Testis (tissue), 3 donors: Measurements from ENCODE around the gene MYF5. TPM values are rescaled to one million over a fixed set of nuclear protein-coding genes. Genes with fewer than 3 reads are reported as not detected.

Experiments used
- DNase-seq: peaks from one replicate; pipeline ENCODE4 v3.0.0-alpha.2; 2019
- H3K27ac ChIP-seq, 2 donors: fragments of 200-600 bp; sonication (generic); one replicate each; pipeline ENCODE4 v1.5.1; 2019
- H3K27me3 ChIP-seq: fragments of 200-600 bp; sonication (generic); one replicate; pipeline ENCODE4 v1.5.1; 2019
- H3K36me3 ChIP-seq: fragments of 200-600 bp; sonication (generic); one replicate; pipeline ENCODE4 v1.5.1; 2017; ENCODE audit warnings: low read depth; ENCODE audit errors: missing control alignments
- H3K4me1 ChIP-seq: fragments of 200-600 bp; sonication (generic); one replicate; pipeline ENCODE4 v1.5.1; 2019
- H3K4me3 ChIP-seq, 2 donors: fragments of 200-600 bp; sonication (generic); one replicate each; pipeline ENCODE4 v1.5.1; 2017 to 2019
- H3K9me3 ChIP-seq: fragments of 200-600 bp; sonication (generic); one replicate; pipeline ENCODE4 v1.5.1; 2017
- POLR2A ChIP-seq: fragments of 450-650 bp; IDR thresholded peaks from one replicate; pipeline ENCODE4 v1.6.1; 2017; ENCODE audit warnings: antibody characterized with exemption, mild to moderate bottlenecking, moderate library complexity
- WGBS, 2 donors: methylation state at CpG; one replicate each; pipeline ENCODE4 v1.1.5; 2018; 5-methylcytosine and 5-hydroxymethylcytosine counted together
- intact Hi-C: fragments of 100-400 bp; cut with DNase I; formaldehyde crosslinking; loops from one replicate; pipeline ENCODE4 v1.15.1; 2023; ENCODE audit warnings: low total_unique reads
- polyA plus RNA-seq: library from polyadenylated mRNA; stranded (reverse); fragments of 350-450 nt; fragmentation: Illumina TruSeq; extraction: RNeasy Lipid Tissue Mini Kit (QIAGEN cat#74804); gene quantifications from one replicate; pipeline ENCODE4 v1.2.3, GENCODE V29; 2014; ENCODE audit warnings: low read depth, low replicate concordance; ENCODE audit not compliant: insufficient read depth
- total RNA-seq, 2 donors: library from RNA; depleted of rRNA; stranded (reverse); fragments of >200 nt; gene quantifications; one replicate each; pipeline ENCODE4 v1.2.3, GENCODE V29; 2016
- TF ChIP-seq, protein P1 (sequence below), 3 experiments: fragments of 450-650 bp in 2 of 3; fragments of 200-600 bp in 1 of 3; sonication (generic) in 1 of 3; IDR thresholded peaks; one replicate each; pipeline ENCODE4 v1.5.1; 2016 to 2019; ENCODE audit warnings: antibody characterized with exemption in 3 of 3, mild to moderate bottlenecking in 2 of 3, moderate library complexity in 1 of 3

Gene MYF5
- total and polyA plus RNA-seq, 3 donors from 2014 or later, result not detected

DNA sequence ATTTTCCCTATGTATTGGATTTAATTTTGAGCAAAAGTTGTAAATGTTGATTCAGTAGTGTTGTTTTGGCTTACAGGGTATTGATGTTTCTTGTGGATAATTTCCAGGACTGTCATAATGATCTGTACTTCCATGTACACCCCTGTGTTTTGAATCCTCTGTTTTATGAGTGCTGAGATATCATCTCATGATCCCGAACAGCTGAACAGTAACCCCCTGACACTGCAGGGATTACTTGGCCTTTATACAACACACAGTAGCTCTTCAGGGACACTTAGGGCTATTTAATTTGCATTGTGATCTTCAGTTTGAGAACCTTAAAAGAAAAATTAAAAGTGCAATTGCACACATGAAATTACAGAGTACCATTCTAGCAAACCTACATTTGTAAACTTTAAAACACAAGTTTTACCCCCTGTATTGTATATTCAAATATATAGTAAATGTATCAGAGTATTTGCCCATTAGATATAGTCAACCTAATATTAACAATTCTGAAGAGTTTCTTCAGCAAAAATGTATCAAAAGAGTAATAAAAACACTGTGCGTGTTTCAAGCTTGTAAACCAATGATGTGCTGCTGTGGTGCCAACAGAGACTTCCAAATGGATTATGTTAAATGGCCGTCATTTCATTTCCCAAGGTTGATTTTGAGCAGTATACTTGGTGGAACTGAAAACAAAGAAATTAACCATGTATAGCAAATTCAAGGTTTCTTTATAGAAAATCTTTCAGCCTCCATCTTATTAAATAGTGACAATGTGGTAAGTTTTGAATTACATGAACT lies 37.2 kb upstream of the MYF5 start:
- no peaks in the 10 kb centered on the region for H3K9me3 ChIP-seq
- no peak overlapping the region for H3K4me3 ChIP-seq
- no peaks in the 10 kb centered on the region for H3K27me3 ChIP-seq
- intact Hi-C loops, result no loop called here
- DNase-seq, result no peak
- H3K27ac ChIP-seq, result no peak overlapping the region
- 80 to 88% methylated on average over 3 of the region's 3 CpGs for whole genome bisulfite sequencing, 2 donors
- TF ChIP-seq POLR2A, result no peak
- TF ChIP-seq, protein P1, sequence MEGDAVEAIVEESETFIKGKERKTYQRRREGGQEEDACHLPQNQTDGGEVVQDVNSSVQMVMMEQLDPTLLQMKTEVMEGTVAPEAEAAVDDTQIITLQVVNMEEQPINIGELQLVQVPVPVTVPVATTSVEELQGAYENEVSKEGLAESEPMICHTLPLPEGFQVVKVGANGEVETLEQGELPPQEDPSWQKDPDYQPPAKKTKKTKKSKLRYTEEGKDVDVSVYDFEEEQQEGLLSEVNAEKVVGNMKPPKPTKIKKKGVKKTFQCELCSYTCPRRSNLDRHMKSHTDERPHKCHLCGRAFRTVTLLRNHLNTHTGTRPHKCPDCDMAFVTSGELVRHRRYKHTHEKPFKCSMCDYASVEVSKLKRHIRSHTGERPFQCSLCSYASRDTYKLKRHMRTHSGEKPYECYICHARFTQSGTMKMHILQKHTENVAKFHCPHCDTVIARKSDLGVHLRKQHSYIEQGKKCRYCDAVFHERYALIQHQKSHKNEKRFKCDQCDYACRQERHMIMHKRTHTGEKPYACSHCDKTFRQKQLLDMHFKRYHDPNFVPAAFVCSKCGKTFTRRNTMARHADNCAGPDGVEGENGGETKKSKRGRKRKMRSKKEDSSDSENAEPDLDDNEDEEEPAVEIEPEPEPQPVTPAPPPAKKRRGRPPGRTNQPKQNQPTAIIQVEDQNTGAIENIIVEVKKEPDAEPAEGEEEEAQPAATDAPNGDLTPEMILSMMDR (IDR thresholded peaks at IDR 0.05), result no peak
- no peaks in the 10 kb centered on the region for H3K4me1 ChIP-seq
- H3K36me3 ChIP-seq, result no peaks in the 10 kb centered on the region

DNA sequence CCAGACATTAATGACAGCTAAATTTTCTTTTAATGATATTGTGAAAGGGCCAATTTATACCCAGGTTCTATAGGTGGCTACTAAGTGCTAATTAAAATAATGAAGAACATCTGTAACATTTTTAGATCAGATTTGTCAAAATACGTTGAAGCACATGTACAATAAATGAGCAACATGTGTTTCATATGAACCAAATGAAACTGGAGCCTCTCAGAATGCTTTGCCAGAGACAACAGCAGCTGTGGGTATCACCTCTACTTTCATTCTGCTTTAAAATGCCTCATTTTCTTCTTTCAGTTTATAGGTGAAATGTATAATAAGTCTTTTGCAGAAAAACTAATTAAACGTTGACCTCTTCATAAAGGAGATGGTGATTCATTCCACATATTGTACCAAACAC lies 35.4 kb upstream of the MYF5 start:
- no peaks in the 10 kb centered on the region for H3K9me3 ChIP-seq
- 80 to 83% methylated on average over 2 of the region's 2 CpGs for WGBS, 2 donors
- intact Hi-C loops, result no loop called here
- no peak overlapping the region for H3K27ac ChIP-seq
- no peak for DNase-seq
- H3K4me1 ChIP-seq, result no peaks in the 10 kb centered on the region
- no peaks in the 10 kb centered on the region for H3K36me3 ChIP-seq
- no peaks in the 10 kb centered on the region for H3K27me3 ChIP-seq
- no peak for TF ChIP-seq POLR2A
- TF ChIP-seq, protein P1 (IDR thresholded peaks at IDR 0.05), result no peak
- H3K4me3 ChIP-seq, result no peak overlapping the region

DNA sequence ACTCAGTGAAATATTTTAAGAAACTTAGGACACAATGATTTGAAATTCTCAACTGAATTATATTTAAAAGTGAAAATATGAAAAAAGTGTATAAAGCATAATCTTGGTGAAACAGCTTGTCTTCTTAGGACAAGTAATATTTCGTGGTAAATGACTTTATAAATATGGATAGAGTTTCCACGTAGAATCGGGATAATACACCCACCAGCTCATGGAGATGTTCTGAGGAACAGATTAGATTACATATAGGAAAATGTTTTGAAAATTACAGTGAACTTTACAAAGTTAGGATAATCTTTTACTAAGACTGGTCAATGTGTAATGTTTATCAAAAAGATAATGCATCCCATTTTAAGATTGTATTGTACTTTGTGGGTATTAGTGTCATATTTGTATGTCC lies 34.9 kb upstream of the MYF5 start:
- intact Hi-C loops, result no loop called here
- WGBS, 2 donors, result 91 to 93% methylated on average over 3 of the region's 3 CpGs
- no peak for TF ChIP-seq POLR2A
- TF ChIP-seq, protein P1 (IDR thresholded peaks at IDR 0.05), result no peak

DNA sequence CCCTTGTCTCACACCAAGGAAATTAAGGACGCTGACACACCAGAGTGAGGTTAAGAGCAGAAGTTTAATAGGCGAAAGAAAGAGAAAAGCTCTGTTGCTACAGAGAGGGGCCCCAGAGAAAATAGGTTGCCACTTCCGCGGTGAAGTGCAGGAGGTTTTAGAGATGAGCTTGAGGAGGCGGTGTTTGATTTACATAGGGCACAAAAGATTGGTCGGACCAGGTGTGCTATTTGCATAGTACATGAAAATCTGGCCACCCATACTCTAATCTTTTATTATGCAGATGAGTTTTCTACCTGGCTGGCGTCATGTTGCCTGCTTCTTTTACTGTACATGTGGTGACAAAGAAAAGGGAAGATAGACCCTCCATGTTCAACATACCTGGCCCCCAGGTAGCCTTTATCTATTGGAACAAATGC lies 32.6 kb upstream of the MYF5 start:
- DNase-seq, result no peak

More for the DNA sequence above, 34.9 kb upstream of the MYF5 start:
- DNase-seq, result no peak
- H3K4me3 ChIP-seq, result no peak overlapping the region
- H3K36me3 ChIP-seq, result no peaks in the 10 kb centered on the region
- H3K4me1 ChIP-seq, result no peaks in the 10 kb centered on the region
- H3K27ac ChIP-seq, result no peak overlapping the region
- H3K27me3 ChIP-seq, result no peaks in the 10 kb centered on the region
- no peaks in the 10 kb centered on the region for H3K9me3 ChIP-seq

More for the DNA sequence above, 32.6 kb upstream of the MYF5 start:
- intact Hi-C loops, result no loop called here
- H3K27ac ChIP-seq, result no peak overlapping the region
- H3K27me3 ChIP-seq, result no peaks in the 10 kb centered on the region
- H3K4me1 ChIP-seq, result no peaks in the 10 kb centered on the region
- no peaks in the 10 kb centered on the region for H3K9me3 ChIP-seq
- 29 to 42% methylated on average over 7 of the region's 7 CpGs for WGBS, 2 donors
- no peaks in the 10 kb centered on the region for H3K36me3 ChIP-seq
- no peak overlapping the region for H3K4me3 ChIP-seq
- TF ChIP-seq, protein P1 (IDR thresholded peaks at IDR 0.05), result no peak
- TF ChIP-seq POLR2A, result no peak
